Measurements from ENCODE around the gene CFAP20DC.

GRCh38 chr3:59017617-59017984 is 32.2 kb downstream of the CFAP20DC start:
- TF ChIP-seq CTCF (IDR thresholded peaks at IDR 0.05), result no peak
- TF ChIP-seq POLR2A (IDR thresholded peaks at IDR 0.05), result no peak
